Measurements from ENCODE around the gene ACKR3. TPM values are rescaled to one million over a fixed set of nuclear protein-coding genes. Genes with fewer than 3 reads are reported as not detected.

ACKR3 gene
- total RNA-seq, 4 donors from 2014 or later, result 6.3 to 49.5 (median 22.2) TPM

GRCh38 chr2:236619910-236620612, 50.4 kb downstream of the ACKR3 start:
- no peak overlapping the region for H3K27ac ChIP-seq
- no peak for DNase-seq
- no peaks in the 10 kb centered on the region for H3K9me3 ChIP-seq

GRCh38 chr2:236621786-236622185, 52.2 kb downstream of the ACKR3 start:
- Histone ChIP-seq H3K4me3 (no peak overlapping the region), H3K27me3 (no peaks in the 10 kb centered on the region), H3K4me1 (no peaks in the 10 kb centered on the region), H3K9me3 (no peaks in the 10 kb centered on the region), H3K27ac (no peak overlapping the region), H3K36me3 (no peaks in the 10 kb centered on the region)
- TF ChIP-seq POLR2A (IDR thresholded peaks at IDR 0.05) (no peak), CTCF (IDR thresholded peaks at IDR 0.05) (no peak)
- DNase-seq, result peak in 1 of 3 donors; percentile 32

More at GRCh38 chr2:236619910-236620612, 50.4 kb downstream of the ACKR3 start:
- Histone ChIP-seq H3K4me1 (no peaks in the 10 kb centered on the region), H3K27me3 (no peaks in the 10 kb centered on the region), H3K36me3 (no peaks in the 10 kb centered on the region), H3K4me3 (no peak overlapping the region)
- TF ChIP-seq POLR2A (IDR thresholded peaks at IDR 0.05) (no peak), CTCF (IDR thresholded peaks at IDR 0.05) (no peak)

- Histone ChIP-seq H3K27ac (no peak overlapping the region), H3K36me3 (no peaks in the 10 kb centered on the region), H3K9me3 (no peaks in the 10 kb centered on the region), H3K4me1 (no peaks in the 10 kb centered on the region), H3K27me3 (no peaks in the 10 kb centered on the region), H3K4me3 (no peak overlapping the region)
- peak in 1 of 3 donors; percentile 22 for DNase-seq
- TF ChIP-seq POLR2A (IDR thresholded peaks at IDR 0.05) (no peak), CTCF (IDR thresholded peaks at IDR 0.05) (no peak)
Observed at GRCh38 chr2:236622201-236622600, 52.6 kb downstream of the ACKR3 start.

- no peak for TF ChIP-seq CTCF (IDR thresholded peaks at IDR 0.05)
- Histone ChIP-seq H3K4me1 (no peaks in the 10 kb centered on the region), H3K36me3 (no peaks in the 10 kb centered on the region), H3K27me3 (no peaks in the 10 kb centered on the region), H3K9me3 (no peaks in the 10 kb centered on the region), H3K4me3 (no peak overlapping the region), H3K27ac (no peak overlapping the region)
- peak in 1 of 3 donors; percentile 28 for DNase-seq
Observed at GRCh38 chr2:236622660-236623059, 53.0 kb downstream of the ACKR3 start.

- Histone ChIP-seq H3K27ac (no peak overlapping the region), H3K4me1 (no peaks in the 10 kb centered on the region), H3K27me3 (no peaks in the 10 kb centered on the region), H3K36me3 (no peaks in the 10 kb centered on the region), H3K4me3 (no peak overlapping the region), H3K9me3 (no peaks in the 10 kb centered on the region)
- DNase-seq, result peak in 1 of 3 donors; percentile 8
- TF ChIP-seq POLR2A (IDR thresholded peaks at IDR 0.05), result no peak
- TF ChIP-seq CTCF (IDR thresholded peaks at IDR 0.05), result no peak
Observed at GRCh38 chr2:236623816-236624215, 54.2 kb downstream of the ACKR3 start.
